Heart left ventricle (tissue), 13 donors: Measurements from ENCODE around the gene RBMS3.

Source experiments
- POLR2A ChIP-seq, 2 donors: fragments of 450-650 bp; IDR thresholded peaks; one replicate each; pipeline ENCODE4 v1.6.1; 2017; ENCODE audit warnings: antibody characterized with exemption in 2 of 2, mild to moderate bottlenecking in 2 of 2, moderate library complexity in 2 of 2
- TF ChIP-seq, protein P1 (sequence below), 12 donors: fragments of 200-600 bp; sonication (generic) in 4 of 12; IDR thresholded peaks; one replicate each; pipeline versions ENCODE4 v1.5.0 to v1.8.0; 2018 to 2022; ENCODE audit warnings: antibody characterized with exemption in 12 of 12, mild to moderate bottlenecking in 5 of 12
- donor health status: ischemic (EF 13 %, LVEDD 7.1; RV severe dilation, severe dysfunction).
- donor health status: DM: no; HTN: yes; CAD: no.
- donor health status: DM: no; HTN: no; CAD: no.
- donor health status: ischemic (EF 25% LVEDD 6.9; RV normal size, moderate dysfunction).
- donor health status: ischemic (EF 25% LVEDD 5.7; RV mildly dilated, moderate dysfunction).
- donor health status: ischemic (EF 35%, LVEDD 5.7; RV mildly dilated, moderate dysfunction).
- donor health status: nonischemic (EF 11% LVEDD 7.7; RV severe dilation, severe dysfunction).
- donor health status: DM: yes; HTN: yes; CAD: no.
- donor health status: PGD.
- donor health status: ischemic (EF 29% LVEDD 5.4; RV normal size, mild dysfunction).
- donor health status: nonischemic (EF 23%, LVEDD 6.1; RV moderate dilation, normal function).

DNA sequence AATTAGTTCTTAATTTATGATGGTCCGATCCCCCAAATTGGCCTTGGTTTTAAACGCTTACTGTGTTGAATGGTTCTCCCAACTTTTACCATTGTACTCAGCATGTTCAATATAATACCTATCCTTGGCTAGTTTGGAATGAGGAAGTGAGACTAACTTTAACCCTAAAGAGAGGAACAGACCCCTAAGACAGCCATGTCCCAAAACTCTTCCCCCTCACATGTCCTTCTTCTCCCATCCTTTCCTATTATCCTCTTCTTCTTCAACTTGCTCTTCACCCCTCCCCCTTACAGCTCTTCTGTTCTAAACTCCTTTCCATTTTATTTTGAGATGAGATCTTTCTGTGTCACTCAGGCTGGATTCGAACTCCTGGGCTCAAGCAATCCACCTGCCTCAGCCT, 116.5 kb downstream of the RBMS3 start:
- no peak for TF ChIP-seq POLR2A (IDR thresholded peaks at IDR 0.05)
- TF ChIP-seq, protein P1, sequence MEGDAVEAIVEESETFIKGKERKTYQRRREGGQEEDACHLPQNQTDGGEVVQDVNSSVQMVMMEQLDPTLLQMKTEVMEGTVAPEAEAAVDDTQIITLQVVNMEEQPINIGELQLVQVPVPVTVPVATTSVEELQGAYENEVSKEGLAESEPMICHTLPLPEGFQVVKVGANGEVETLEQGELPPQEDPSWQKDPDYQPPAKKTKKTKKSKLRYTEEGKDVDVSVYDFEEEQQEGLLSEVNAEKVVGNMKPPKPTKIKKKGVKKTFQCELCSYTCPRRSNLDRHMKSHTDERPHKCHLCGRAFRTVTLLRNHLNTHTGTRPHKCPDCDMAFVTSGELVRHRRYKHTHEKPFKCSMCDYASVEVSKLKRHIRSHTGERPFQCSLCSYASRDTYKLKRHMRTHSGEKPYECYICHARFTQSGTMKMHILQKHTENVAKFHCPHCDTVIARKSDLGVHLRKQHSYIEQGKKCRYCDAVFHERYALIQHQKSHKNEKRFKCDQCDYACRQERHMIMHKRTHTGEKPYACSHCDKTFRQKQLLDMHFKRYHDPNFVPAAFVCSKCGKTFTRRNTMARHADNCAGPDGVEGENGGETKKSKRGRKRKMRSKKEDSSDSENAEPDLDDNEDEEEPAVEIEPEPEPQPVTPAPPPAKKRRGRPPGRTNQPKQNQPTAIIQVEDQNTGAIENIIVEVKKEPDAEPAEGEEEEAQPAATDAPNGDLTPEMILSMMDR (IDR thresholded peaks at IDR 0.05): no peak
